Suprapubic skin (tissue), 3 donors: ENCODE data around the gene TNRC6B.

Source experiments
- CTCF ChIP-seq, 2 donors: fragments of 200-600 bp in 1 of 2; fragments of 450-650 bp in 1 of 2; sonication (generic) in 1 of 2; IDR thresholded peaks; one replicate each; pipeline ENCODE4 v1.5.1; 2016 to 2019; ENCODE audit warnings: antibody characterized with exemption in 2 of 2, mild to moderate bottlenecking in 1 of 2, moderate library complexity in 1 of 2
- POLR2AphosphoS5 ChIP-seq, 3 donors: sonication (generic); formaldehyde crosslinking; IDR thresholded peaks; one replicate each; pipeline ENCODE4 v1.6.1; 2017; ENCODE audit warnings: antibody characterized with exemption in 3 of 3

DNA sequence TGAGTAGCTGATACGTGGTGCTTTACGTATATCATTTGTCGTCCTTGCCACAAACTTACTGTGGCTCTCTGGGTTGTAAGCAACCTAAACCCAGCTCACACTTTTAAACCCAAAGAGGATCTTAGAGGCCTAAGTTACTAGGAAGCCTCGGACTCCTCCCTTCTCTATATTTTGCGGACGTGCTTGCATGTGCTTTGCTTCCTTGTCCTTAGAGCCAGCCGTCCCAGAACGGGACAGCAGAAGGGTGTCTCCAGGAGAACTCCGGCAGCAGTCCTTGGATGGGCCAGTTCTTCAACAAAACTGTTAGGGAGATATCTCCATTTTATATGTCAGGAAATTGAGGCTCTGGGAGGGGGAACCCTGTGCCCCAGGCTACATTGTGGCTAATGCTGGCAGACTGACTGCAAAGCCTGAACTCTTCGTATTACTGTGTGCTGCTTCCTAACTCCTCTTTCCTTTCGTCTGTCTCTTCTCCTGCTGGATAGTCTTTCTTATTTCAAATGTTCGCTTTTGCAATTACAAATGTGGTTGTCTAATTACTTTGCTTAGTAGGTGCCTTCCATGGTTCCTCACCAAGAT lies 33.8 kb downstream of the TNRC6B start:
- TF ChIP-seq POLR2AphosphoS5 (IDR thresholded peaks at IDR 0.05): no peak
- TF ChIP-seq CTCF (IDR thresholded peaks at IDR 0.05): no peak
